ENCODE results near the gene THSD7A.

Gene THSD7A

GRCh38 chr7:11491811-11492210, 340.2 kb downstream of the THSD7A start:
- DNase-seq, result no peak

- no peak for DNase-seq
These were observed 342.7 kb downstream of the THSD7A start for GRCh38 chr7:11489280-11489679.

- DNase-seq, result no peak
These were observed 345.7 kb downstream of the THSD7A start for GRCh38 chr7:11486271-11486670.

- no peak for DNase-seq
These were observed 346.4 kb downstream of the THSD7A start for GRCh38 chr7:11485636-11486035.

GRCh38 chr7:11480143-11480542, 351.9 kb downstream of the THSD7A start:
- no peak for DNase-seq

GRCh38 chr7:11478882-11479281, 353.1 kb downstream of the THSD7A start:
- no peak for DNase-seq

GRCh38 chr7:11478426-11478825, 353.6 kb downstream of the THSD7A start:
- no peak for DNase-seq

- DNase-seq, result no peak
These were observed 357.0 kb downstream of the THSD7A start for GRCh38 chr7:11474902-11475585.

GRCh38 chr7:11473807-11474424, 358.1 kb downstream of the THSD7A start:
- DNase-seq, result no peak

- no peak for DNase-seq
These were observed 358.8 kb downstream of the THSD7A start for GRCh38 chr7:11473220-11473619.

- DNase-seq, result no peak
These were observed 359.4 kb downstream of the THSD7A start for GRCh38 chr7:11472646-11473045.

- DNase-seq, result no peak
These were observed 360.7 kb downstream of the THSD7A start for GRCh38 chr7:11471255-11471654.

- DNase-seq, result no peak
These were observed 362.8 kb downstream of the THSD7A start for GRCh38 chr7:11469028-11469745.

- DNase-seq, result no peak
These were observed 365.4 kb downstream of the THSD7A start for GRCh38 chr7:11466517-11467105.

- no peak for DNase-seq
These were observed 367.4 kb downstream of the THSD7A start for GRCh38 chr7:11464624-11465023.

GRCh38 chr7:11461946-11462345, 370.1 kb downstream of the THSD7A start:
- DNase-seq, result no peak

GRCh38 chr7:11458736-11459483, 373.1 kb downstream of the THSD7A start:
- no peak for DNase-seq

- no peak for DNase-seq
These were observed 374.6 kb downstream of the THSD7A start for GRCh38 chr7:11457419-11457818.

GRCh38 chr7:11456574-11456973, 375.4 kb downstream of the THSD7A start:
- DNase-seq, result no peak

- no peak for DNase-seq
These were observed 379.5 kb downstream of the THSD7A start for GRCh38 chr7:11452476-11452875.

GRCh38 chr7:11450281-11450680, 381.7 kb downstream of the THSD7A start:
- DNase-seq, result no peak

GRCh38 chr7:11449316-11449715, 382.7 kb downstream of the THSD7A start:
- no peak for DNase-seq

GRCh38 chr7:11448323-11448722, 383.7 kb downstream of the THSD7A start:
- no peak for DNase-seq
